ENCODE data around the gene TMEM204.

TMEM204 gene

GRCh38 chr16:1581804-1582203 lies 48.3 kb downstream of the TMEM204 start:
- TF ChIP-seq FOXP2 (optimal IDR thresholded peaks at IDR 0.05; ENCODE audit: borderline replicate concordance, extremely low read depth, extremely low read length, insufficient read depth) (no peak), POLR2AphosphoS5 (IDR thresholded peaks at IDR 0.05; ENCODE audit: low read depth, low read length) (no peak), SIN3A (IDR thresholded peaks at IDR 0.05; ENCODE audit: borderline replicate concordance, insufficient read depth, low read length) (no peak), TAF1 (IDR thresholded peaks at IDR 0.05; ENCODE audit: borderline replicate concordance, insufficient read depth, low read length) (no peak)
- TF ChIP-seq, protein P1, sequence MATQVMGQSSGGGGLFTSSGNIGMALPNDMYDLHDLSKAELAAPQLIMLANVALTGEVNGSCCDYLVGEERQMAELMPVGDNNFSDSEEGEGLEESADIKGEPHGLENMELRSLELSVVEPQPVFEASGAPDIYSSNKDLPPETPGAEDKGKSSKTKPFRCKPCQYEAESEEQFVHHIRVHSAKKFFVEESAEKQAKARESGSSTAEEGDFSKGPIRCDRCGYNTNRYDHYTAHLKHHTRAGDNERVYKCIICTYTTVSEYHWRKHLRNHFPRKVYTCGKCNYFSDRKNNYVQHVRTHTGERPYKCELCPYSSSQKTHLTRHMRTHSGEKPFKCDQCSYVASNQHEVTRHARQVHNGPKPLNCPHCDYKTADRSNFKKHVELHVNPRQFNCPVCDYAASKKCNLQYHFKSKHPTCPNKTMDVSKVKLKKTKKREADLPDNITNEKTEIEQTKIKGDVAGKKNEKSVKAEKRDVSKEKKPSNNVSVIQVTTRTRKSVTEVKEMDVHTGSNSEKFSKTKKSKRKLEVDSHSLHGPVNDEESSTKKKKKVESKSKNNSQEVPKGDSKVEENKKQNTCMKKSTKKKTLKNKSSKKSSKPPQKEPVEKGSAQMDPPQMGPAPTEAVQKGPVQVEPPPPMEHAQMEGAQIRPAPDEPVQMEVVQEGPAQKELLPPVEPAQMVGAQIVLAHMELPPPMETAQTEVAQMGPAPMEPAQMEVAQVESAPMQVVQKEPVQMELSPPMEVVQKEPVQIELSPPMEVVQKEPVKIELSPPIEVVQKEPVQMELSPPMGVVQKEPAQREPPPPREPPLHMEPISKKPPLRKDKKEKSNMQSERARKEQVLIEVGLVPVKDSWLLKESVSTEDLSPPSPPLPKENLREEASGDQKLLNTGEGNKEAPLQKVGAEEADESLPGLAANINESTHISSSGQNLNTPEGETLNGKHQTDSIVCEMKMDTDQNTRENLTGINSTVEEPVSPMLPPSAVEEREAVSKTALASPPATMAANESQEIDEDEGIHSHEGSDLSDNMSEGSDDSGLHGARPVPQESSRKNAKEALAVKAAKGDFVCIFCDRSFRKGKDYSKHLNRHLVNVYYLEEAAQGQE (IDR thresholded peaks at IDR 0.05; ENCODE audit: insufficient read depth in 1 of 2, low read depth in 2 of 2, low read length in 2 of 2), result no peak

GRCh38 chr16:1583180-1583579 lies 49.7 kb downstream of the TMEM204 start:
- TF ChIP-seq SIN3A (IDR thresholded peaks at IDR 0.05; ENCODE audit: borderline replicate concordance, insufficient read depth, low read length), result no peak
- TF ChIP-seq, protein P1 (IDR thresholded peaks at IDR 0.05; ENCODE audit: insufficient read depth in 1 of 2, low read depth in 2 of 2, low read length in 2 of 2), result no peak

DNA sequence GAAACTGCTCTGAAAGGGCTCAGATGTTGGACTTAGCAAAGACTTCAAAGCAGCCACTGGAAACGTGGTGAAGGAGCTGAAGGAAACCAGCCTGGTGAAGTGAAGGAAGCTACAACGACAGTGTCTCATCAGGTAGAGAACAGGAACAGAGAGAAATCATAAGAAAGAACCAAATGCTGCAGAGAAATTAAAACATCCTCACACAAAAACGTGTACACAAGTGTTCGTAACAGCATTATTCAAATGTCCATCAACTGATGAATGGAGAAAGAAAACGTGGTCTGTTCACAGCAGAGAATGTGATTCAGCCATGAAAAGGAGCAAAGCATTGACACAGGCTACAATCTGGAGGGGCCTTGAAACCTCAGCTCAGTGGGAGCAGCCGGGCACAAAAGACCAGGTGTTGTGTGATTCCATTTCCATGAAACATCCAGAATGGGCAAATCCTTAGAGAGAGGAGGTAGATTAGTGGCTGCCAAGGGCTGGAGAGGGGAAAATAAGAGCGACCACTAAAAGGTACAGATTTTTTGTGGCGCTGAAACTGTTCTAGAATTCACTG lies 51.5 kb downstream of the TMEM204 start:
- TF ChIP-seq POLR2AphosphoS5 (IDR thresholded peaks at IDR 0.05; ENCODE audit: low read depth, low read length) (no peak), SIN3A (IDR thresholded peaks at IDR 0.05; ENCODE audit: borderline replicate concordance, insufficient read depth, low read length) (no peak), FOXP2 (optimal IDR thresholded peaks at IDR 0.05; ENCODE audit: borderline replicate concordance, extremely low read depth, extremely low read length, insufficient read depth) (no peak), TAF1 (IDR thresholded peaks at IDR 0.05; ENCODE audit: borderline replicate concordance, insufficient read depth, low read length) (no peak)
- TF ChIP-seq, protein P1 (IDR thresholded peaks at IDR 0.05; ENCODE audit: insufficient read depth in 1 of 2, low read depth in 2 of 2, low read length in 2 of 2), result no peak

DNA sequence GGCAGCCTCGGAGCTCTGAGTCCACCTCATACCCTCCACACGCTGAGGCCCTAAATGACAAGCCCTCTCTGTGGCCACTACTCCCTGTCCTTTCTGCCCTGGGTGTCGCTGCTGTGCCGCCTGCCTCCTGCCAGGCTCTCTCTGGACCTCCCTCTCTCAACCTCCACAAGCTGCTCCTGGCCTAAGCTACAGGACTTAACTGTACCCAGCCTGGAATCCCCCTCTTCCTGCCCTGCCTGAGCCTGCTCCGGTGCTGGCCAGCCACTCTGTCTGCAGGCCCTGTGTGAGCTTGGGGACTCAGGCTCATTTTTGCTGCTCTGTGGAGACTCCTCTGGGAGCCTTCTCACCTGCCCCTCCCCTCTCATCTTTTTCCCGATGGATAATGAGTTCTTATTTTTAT lies 56.9 kb downstream of the TMEM204 start:
- no peak for TF ChIP-seq SIN3A (IDR thresholded peaks at IDR 0.05; ENCODE audit: borderline replicate concordance, insufficient read depth, low read length)

DNA sequence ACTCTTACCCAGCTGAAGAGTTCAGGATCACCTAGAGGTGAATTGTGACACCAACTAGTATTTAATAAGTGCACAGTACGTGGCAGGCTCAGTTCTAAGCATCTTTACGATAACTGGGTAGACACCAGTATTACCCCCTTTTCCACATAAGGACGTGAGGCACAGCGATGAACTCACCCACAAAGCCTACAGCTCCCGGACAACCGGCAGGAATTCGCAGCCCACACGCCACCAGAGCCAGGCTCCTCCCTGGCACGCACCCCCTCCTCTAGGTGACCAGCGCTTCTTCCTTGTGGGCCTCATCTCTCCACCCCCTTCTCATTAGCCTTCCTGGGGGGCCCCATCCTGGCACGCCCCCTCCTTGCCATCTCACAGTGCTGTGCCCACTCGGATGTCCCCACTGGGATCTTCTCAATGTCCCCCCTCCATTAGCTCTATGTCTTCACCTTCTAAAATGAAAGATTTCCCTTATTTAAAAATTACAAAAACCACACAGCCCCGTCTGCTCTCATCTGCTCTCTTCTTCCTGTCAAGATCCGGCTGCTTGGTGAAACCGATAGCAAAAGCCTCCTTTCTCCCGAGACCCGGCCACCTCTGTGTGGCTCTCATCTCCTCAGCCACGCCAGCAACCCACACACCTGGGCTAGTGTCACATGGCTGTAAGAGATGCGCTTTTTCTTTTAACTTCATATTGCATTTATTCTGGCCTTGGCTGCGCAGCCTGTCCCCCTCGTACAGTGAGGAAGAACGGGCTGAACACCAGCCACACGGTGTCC lies 57.7 kb downstream of the TMEM204 start:
- TF ChIP-seq TAF1 (IDR thresholded peaks at IDR 0.05; ENCODE audit: borderline replicate concordance, insufficient read depth, low read length) (no peak), POLR2AphosphoS5 (IDR thresholded peaks at IDR 0.05; ENCODE audit: low read depth, low read length) (no peak), SIN3A (IDR thresholded peaks at IDR 0.05; ENCODE audit: borderline replicate concordance, insufficient read depth, low read length) (no peak)
- TF ChIP-seq, protein P1 (IDR thresholded peaks at IDR 0.05; ENCODE audit: insufficient read depth in 1 of 2, low read depth in 2 of 2, low read length in 2 of 2), result no peak

All from PFSK-1 (cell line).